H7 (cell line): ENCODE measurements around the gene ERVK3-1. TPM values are rescaled to one million over a fixed set of nuclear protein-coding genes. Genes with fewer than 3 reads are reported as not detected.
"Not testable (repeated sequence)": the region's sequence is repeated elsewhere in the genome, so short reads cannot be mapped to it uniquely, and the experiment has no call there.

Experiments
- DNase-seq: peaks from one replicate; pipeline ENCODE4 v3.0.0; 2012
- H3K27me3 ChIP-seq: 2 replicates; pipeline ENCODE4 v1.6.0; 2011; ENCODE audit warnings: mild to moderate bottlenecking, low read length; ENCODE audit not compliant: control insufficient read depth, insufficient read depth
- H3K36me3 ChIP-seq: replicated peaks from 2 replicates; pipeline ENCODE4 v1.5.1; 2011; ENCODE audit warnings: low read length; ENCODE audit not compliant: control insufficient read depth, insufficient read depth
- H3K4me3 ChIP-seq: 2 replicates; pipeline ENCODE4 v1.5.1; 2011; ENCODE audit warnings: low read depth, mild to moderate bottlenecking, control low read depth, low read length, moderate library complexity; ENCODE audit not compliant: insufficient read depth
- total RNA-seq: library from RNA; depleted of rRNA; stranded (reverse); fragments of >200 nt; shearing (Covaris generic); gene quantifications from 2 replicates; pipeline ENCODE4 v1.2.3, GENCODE V29; 2014; rRNA removed

The ERVK3-1 gene, protein sequence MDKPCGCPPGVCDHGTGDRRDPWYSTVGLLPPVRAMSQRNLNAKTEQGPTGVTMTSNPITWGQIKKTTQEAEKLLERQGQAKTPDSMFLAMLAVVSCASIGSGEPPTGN
- total RNA-seq: 21.7 and 24.8 TPM in 2 replicates

GRCh38 chr19:58305065-58305931 is at the start of gene ERVK3-1:
Gene ERVK3-1 (plus strand): TSS chr19:58305377. CDS start chr19:58312169, 6,792 bp downstream.
- peak; percentile 97 for DNase-seq
- Histone ChIP-seq H3K4me3 (peak within 1 kb of the TSS; percentile 85), H3K36me3 (peaks cover 10% of the 10 kb centered on the region), H3K27me3 (no peaks in the 10 kb centered on the region)

DNA sequence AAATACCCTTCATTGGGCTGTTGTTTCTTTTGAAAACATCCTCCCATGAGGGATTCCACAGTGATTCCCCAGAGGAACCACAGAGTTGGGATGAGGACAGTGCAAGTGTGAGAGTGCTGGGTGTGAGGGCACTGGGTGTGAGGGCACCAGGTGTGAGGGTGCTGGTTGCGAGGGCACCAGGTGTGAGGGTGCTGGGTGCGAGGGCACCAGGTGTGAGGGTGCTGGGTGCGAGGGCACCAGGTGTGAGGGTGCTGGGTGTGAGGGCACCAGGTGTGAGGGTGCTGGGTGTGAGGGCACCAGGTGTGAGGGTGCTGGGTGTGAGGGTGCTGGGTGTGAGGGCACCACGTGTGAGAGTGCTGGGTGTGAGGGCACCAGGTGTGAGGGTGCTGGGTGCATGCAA is 46.9 kb upstream of the ERVK3-1 start:
- H3K27me3 ChIP-seq, DNase-seq, H3K4me3 ChIP-seq: not testable (repeated sequence)
- H3K36me3 ChIP-seq: peaks cover 77% of the 10 kb centered on the region

- Histone ChIP-seq H3K27me3 (no peaks in the 10 kb centered on the region), H3K36me3 (peaks cover 57% of the 10 kb centered on the region), H3K4me3 (no peak overlapping the region)
- no peak for DNase-seq
Observed at GRCh38 chr19:58261600-58261967, 43.6 kb upstream of the ERVK3-1 start.

GRCh38 chr19:58261968-58262921 is 42.9 kb upstream of the ERVK3-1 start:
- no peak for DNase-seq
- H3K36me3 ChIP-seq: peaks cover 54% of the 10 kb centered on the region
- H3K27me3 ChIP-seq: no peaks in the 10 kb centered on the region
- H3K4me3 ChIP-seq: no peak overlapping the region

DNA sequence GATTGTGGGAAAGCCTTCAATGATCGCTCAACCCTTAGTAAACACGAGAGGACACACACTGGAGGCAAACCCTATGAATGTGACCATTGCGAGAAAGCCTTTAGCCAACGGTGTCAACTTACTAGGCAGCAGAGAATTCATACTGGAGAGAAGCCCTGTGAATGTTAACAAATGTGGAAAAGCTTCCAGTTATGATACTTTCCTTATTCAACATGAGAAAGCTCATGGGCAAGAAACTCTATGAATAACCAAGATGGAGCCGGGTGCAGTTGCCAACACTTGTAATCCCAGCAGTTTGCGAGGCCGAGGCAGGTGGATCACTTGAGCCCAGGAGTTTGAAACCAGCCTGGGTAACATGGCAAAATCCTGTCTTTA is 42.3 kb upstream of the ERVK3-1 start:
- Histone ChIP-seq H3K27me3 (no peaks in the 10 kb centered on the region), H3K4me3 (no peak overlapping the region), H3K36me3 (peaks cover 47% of the 10 kb centered on the region)
- no peak for DNase-seq

DNA sequence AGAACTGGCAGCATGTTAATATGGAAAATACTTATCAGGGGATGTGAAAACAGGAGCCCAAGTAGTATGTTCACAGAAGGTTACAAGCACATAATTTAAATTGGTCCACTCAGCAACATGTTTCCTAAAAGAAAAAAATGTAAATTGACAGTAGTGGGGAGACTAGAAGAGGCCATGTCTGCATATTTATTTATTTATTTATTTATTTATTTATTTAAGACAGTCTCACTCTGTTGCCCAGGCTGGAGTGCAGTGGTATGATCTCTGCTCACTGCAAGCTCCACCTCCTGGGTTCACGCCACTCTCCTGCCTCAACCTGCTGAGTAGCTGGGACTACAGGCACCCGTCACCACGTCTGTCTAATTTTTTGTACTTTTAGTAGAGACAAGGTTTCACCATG is 40.1 kb upstream of the ERVK3-1 start:
- Histone ChIP-seq H3K27me3 (no peaks in the 10 kb centered on the region), H3K4me3 (no peak overlapping the region), H3K36me3 (peaks cover 30% of the 10 kb centered on the region)
- DNase-seq: no peak

DNA sequence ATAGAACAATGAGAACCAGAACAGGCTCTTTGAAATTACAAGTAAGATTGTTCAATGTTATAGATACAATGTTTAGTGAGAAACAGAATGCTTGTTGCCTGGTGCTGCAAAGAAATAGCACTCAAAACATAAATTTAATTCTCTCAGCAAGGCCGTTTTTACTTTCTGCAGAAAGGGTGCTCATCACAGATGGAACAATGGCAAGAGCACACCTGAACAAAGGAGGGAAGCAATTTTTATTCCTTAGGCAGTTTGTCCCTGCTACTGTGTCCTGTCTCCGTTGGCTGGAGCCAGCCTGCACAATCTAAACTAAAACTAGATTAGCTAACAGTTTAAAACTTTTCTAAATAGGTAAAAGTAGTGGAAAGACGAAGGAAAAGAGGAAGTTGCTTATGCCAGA is 36.8 kb upstream of the ERVK3-1 start:
- Histone ChIP-seq H3K4me3 (no peak overlapping the region), H3K27me3 (no peaks in the 10 kb centered on the region), H3K36me3 (peaks cover 3% of the 10 kb centered on the region)
- DNase-seq: no peak

DNA sequence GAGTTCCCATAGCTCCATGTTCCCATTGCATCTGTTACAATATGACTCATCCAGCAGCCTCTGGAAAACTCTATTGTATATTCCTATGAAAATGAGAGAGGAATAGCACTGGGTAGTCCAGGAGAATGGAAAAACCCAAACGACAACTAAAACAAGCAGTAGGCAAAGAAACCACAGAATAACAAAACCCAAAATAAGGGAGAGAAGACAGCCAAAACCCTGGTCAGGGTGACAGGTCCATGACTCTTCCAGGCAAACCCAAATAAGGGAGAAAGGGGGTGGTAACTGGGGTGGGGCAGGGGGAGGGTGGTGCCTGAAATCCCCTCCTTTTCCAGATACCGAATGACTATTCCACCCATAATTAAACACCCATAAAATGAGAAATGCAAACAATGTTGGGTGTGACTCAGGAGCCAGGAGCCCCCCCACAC is 30.4 kb upstream of the ERVK3-1 start:
- no peak for DNase-seq
- H3K36me3 ChIP-seq: no peaks in the 10 kb centered on the region

DNA sequence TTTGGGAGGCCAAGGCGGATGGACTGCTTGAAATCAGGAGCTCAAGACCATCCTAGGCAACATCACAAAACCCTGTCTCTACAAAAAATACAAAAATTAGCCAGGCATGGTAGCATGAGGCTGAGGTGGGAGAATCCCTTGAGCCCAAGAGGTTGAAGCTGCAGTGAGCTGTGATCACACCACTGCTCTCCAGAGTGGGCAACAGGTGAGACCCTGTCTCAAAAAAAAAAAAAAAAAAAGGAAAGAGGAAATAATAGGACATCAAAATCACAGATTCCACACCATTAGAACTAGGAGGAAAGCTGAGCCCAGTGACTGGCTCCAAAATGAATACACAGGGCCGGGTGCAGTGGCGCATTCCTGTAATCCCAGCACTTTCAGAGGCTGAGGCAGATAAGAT is 29.6 kb upstream of the ERVK3-1 start:
- no peaks in the 10 kb centered on the region for H3K27me3 ChIP-seq
- H3K4me3 ChIP-seq: no peak overlapping the region
- DNase-seq: no peak
- no peaks in the 10 kb centered on the region for H3K36me3 ChIP-seq

More for the DNA sequence above, 30.4 kb upstream of the ERVK3-1 start:
- H3K4me3 ChIP-seq: no peak overlapping the region
- no peaks in the 10 kb centered on the region for H3K27me3 ChIP-seq

DNA sequence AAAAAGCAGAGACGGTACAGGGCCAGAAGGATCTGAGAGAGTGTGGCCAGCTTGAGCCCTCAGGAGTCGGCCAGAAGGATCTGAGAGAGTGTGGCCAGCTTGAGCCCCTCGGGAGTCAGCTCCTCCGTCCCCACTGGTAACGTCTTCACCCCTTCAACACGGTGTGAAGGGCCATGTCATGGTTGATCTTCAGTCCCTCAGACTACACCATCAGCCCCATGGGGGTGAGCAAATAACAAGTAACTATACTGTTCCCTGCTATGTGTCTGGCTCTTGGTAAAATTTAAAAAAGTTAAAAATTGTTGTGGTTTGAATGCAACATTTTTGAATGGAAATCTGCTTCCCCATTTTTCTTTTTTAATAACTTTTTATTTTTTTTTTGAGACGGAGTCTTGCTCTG is 28.0 kb upstream of the ERVK3-1 start:
- H3K4me3 ChIP-seq: no peak overlapping the region
- DNase-seq: no peak
- 0 out of 2 replicates have a peak, but pooled peaks cover 1% of the 10 kb centered on the region for H3K36me3 ChIP-seq
- no peaks in the 10 kb centered on the region for H3K27me3 ChIP-seq

- no peaks in the 10 kb centered on the region for H3K27me3 ChIP-seq
- H3K36me3 ChIP-seq: 0 out of 2 replicates have a peak, but pooled peaks cover 1% of the 10 kb centered on the region
- no peak for DNase-seq
- peak overlapping the region; percentile 67 for H3K4me3 ChIP-seq
Observed at GRCh38 chr19:58277748-58278540, 27.2 kb upstream of the ERVK3-1 start.

DNA sequence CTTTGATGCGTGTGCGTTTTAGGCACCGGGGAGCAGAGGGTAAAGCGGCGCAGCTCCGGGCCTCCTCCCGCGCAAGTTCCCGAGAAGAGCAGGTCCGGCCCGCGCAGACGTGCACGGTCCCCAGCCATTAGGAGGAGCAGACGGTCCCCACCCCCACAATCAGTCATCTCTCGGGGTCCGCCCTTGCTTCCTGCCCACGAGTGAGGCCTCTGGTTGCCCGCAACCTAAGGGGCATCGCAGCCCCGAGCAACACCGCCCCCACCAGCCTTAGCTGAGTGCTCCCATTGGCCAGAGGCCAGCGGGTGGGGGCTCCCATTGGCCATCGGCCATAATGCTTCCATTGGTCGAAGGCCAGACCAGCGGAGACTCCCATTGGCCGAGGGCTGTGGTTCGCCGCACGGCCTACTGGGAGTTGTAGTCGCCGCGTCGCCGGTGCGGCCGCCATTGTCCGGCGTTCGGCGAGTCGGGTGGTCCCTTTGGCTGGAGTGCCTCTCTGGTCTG is 26.6 kb upstream of the ERVK3-1 start, which contains the start of gene ZNF8:
TSS of gene ZNF8 (plus strand) at position 415 of the 501 bp plus-strand sequence. CDS start 127 bp downstream, outside the sequence.
- Histone ChIP-seq H3K27me3 (no peaks in the 10 kb centered on the region), H3K36me3 (0 out of 2 replicates have a peak, but pooled peaks cover 1% of the 10 kb centered on the region), H3K4me3 (peak within 1 kb of the TSS; percentile 96)
- peak; percentile 99 for DNase-seq

- Histone ChIP-seq H3K27me3 (no peaks in the 10 kb centered on the region), H3K4me3 (peak overlapping the region; percentile 96), H3K36me3 (0 out of 2 replicates have a peak, but pooled peaks cover 1% of the 10 kb centered on the region)
- peak; percentile 94 for DNase-seq
Observed at GRCh38 chr19:58279042-58279924, 25.9 kb upstream of the ERVK3-1 start.
